Glomerular visceral epithelial cell (primary cell): ENCODE data around the gene UGT1A6.
"Not testable (repeated sequence)": the region's sequence is repeated elsewhere in the genome, so short reads cannot be mapped to it uniquely, and the experiment has no call there.

ENCODE experiments used
- DNase-seq: peaks from one replicate; pipeline ENCODE4 v3.0.0-alpha.2; 2016; ENCODE audit errors: extremely low spot score

The UGT1A6 gene

DNA sequence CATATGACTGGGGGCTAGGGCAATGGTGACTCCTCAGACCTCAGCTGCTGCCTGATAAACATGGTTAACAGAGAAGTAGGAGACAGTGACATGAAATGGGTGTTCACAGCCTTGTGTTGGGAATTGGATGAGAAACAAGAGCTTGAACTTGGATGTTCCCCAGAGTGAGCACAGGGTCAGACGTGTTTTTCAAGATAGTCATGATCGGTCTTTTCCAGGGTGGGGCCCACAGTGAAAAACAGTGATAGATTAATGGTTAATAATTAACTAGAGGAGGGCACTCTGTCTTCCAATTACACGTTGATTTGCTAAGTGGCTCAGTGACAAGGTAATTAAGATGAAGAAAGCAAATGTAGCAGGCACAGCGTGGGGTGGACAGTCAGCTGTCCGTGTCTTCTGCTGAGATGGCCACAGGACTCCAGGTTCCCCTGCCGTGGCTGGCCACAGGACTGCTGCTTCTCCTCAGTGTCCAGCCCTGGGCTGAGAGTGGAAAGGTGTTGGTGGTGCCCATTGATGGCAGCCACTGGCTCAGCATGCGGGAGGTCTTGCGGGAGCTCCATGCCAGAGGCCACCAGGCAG lies 36.1 kb downstream of the UGT1A6 start, which contains the start of gene UGT1A3:
Gene UGT1A3 (plus strand): TSS at position 320 of the 579 bp plus-strand sequence. CDS start 85 bp downstream, at position 405.
- no peak for DNase-seq

DNA sequence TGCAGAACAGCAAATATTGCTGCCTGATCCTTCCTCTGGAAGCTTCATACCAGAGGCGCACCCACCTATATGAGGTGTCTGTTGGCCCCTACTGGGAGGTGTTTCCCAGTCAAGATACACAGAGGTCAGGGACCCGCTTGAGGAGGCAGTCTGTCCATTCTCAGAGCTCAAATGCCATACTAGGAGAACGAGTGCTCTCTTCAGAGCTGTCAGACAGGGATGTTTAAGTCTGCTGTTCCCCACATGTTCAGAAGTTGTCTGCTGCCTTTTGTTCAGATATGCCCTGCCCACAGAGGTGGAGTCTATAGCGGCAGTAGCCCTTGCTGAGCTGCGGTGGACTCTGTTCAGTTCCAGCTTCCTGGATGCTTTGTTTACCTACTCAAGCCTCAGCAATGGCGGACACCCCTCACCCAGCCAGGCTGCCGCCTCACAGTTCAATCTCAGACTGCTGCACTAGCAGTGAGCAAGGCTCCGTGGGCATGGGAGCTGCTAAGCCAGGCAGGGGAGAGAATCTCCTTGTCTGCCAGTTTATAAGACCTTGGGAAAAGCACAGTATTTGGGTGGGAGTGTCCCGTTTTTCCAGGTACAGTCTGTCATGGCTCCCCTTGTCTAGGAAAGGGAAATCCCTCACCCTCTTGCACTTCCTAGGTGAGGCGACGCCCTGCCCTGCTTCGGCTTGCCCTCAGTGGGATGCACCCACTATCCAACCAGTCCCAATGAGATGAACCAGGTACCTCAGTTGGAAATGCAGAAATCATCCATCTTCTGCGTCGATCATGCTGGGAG lies 44.4 kb downstream of the UGT1A6 start:
- not testable (repeated sequence) for DNase-seq

DNA sequence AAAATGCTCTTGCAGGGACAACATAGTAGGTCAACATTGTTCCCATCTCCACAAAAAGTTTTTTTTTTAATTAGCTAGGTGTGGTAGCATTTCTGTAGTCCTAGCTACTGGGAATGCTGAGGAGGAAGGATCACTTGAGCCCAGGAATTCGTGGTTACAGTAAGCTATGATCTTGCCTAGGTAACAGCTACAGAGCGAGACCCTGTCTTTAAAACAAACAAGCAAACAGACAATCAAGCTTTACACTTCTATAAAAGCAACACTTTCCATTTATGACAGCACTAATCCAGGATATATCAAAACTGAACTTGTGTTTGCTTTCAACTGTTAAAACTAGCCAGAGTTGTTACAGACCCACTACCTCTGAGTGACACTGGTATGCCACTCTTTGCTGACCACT lies 48.2 kb downstream of the UGT1A6 start:
- no peak for DNase-seq

DNA sequence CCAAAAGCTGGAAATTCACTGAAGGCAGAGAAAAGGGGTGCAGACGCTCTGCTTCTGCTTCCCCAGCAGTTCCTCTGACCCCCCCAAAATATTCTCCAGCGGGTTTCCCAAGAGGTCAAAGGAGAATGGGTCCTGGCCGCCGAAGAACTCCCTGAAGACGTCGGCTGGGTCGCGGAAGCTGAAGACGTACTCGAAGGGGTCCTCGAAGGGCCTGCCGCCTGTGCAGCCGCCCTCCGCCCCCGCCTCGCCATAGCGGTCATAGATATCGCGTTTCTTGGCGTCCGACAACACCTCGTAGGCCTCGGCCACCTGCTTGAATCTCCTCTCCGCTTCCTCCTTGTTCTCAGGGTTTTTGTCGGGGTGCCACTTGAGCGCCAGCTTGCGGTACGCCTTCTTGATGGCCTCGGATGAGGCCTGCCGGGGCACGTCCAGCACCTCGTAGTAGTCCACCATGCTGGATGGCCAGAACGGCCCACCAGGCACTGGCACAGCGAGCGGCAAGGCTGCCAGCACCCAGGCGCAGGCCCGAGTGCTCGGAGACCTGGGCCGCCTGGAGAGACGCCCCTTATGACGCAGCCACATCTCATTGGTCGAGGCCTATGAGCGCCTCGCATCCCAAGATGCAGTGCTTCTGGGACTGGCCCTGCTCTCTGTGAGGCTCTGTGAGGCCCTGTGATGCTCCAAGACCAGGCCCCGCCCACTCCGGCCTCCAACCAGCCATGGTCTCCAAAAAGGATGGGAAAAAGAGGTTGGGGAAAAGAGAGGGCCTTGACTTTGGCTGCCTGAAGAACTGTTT lies 51.0 kb downstream of the UGT1A6 start:
- no peak for DNase-seq

DNA sequence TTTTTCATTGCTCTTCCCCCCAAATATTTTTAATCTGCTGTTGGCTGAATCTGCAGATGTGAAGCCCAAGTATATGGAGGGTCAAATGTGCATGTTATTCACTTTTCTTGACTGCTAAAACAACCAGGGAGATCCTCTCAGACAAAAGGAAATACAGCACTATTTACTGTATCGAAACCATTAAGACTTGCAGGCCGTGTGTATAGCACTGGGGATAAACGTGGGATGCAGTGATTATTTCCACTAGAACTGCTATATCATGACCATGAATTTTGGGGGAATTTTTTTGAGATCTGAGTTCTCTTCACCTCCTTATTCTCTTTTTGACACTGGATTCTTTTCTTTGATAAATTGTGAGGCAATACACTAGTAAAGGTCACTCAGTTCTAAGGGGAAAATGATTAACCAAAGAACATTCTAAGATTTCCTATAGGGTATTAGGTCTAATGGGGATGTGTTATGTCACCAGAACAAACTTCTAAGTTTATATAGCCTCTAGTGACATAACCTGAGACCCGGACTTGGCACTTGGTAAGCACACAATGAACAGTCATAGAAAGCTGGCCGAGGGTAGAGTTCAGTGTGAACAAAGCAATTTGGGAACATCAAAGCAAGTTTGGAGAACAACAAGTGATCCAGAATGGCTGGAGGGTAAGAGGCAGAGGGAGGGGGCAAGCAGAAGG lies 52.5 kb downstream of the UGT1A6 start:
- DNase-seq: no peak

DNA sequence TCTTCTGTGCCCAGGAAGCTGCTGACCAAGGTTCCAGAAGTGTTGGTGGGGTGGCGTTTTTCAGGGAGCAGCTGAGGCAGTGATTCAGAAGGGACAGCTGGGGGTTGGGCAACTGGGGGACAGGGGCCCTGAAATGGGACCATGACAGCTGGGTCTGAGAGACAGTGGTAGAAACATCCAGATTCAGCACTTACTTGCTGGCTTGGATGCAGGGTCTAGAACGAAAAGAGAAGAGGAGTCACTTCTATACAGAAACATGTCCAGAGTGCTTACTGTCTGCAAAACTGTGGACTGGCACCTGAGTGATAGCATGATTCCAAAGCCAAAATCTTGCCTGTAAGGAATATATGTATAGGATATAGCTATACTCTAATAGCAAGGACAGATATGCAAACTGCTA lies 53.1 kb downstream of the UGT1A6 start:
- DNase-seq: not testable (repeated sequence)

DNA sequence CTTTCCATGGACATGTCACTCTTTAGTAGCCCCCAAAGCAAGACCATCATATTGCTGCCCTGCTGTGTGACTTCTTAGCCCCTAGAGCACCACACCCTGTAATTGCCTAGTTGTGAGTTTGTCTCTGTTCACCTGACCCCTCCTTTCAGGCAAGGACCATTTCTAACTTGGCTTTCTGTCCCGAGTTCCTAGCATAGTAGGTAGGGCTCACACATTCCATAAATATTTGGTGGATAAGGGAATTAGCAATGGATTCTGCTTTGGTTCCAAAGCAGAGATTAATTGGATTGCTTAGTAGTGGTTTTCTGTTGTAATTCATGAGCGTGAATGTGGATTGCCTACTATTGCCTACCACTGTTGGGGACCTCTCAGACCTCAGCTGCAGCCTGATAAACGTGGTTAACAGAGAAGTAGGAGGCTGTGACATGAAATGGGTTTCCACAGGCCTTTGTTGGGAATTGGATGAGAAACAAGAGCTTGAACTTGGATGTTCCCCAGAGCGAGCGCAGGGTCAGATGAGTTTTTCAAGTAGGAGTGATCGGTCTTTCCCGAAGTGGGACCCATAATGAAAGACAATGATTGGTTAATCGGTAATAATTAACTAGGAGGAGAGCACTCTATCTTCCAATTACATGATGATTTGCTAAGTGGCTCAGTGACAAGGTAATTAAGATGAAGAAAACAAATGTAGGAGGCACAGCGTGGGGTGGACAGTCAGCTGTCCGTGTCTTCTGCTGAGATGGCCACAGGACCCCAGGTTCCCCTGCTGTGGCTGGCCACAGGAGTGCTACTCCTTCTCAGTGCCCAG lies 54.0 kb downstream of the UGT1A6 start:
- DNase-seq: no peak

DNA sequence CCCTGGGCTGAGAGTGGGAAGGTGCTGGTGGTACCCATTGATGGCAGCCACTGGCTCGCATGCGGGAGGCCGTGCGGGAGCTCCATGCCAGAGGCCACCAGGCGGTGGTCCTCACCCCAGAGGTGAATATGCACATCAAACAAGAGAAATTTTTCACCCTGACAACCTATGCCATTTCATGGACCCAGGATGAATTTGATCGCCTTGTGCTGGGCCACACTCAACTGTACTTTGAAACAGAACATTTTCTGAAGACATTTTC lies 54.5 kb downstream of the UGT1A6 start:
- DNase-seq: no peak

DNA sequence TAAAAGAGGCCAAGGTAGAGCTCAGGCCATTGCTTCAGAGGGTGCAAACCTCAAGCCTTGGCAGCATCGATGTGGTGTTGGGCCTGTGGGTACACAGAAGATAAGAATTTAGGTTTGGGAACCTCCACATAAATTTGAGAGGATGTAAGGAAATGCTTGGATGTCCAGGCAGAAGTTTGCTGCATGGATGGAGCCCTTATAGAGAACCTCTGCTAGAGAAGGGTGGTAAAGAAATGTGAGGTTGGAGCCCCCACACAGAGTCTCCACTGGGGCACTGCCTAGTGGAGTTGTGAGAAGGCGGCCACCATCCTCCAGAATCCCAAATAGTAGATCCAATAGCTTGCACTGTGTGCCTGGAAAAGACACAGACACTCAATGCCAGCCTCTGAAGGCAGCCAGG lies 58.0 kb downstream of the UGT1A6 start:
- DNase-seq: not testable (repeated sequence)

DNA sequence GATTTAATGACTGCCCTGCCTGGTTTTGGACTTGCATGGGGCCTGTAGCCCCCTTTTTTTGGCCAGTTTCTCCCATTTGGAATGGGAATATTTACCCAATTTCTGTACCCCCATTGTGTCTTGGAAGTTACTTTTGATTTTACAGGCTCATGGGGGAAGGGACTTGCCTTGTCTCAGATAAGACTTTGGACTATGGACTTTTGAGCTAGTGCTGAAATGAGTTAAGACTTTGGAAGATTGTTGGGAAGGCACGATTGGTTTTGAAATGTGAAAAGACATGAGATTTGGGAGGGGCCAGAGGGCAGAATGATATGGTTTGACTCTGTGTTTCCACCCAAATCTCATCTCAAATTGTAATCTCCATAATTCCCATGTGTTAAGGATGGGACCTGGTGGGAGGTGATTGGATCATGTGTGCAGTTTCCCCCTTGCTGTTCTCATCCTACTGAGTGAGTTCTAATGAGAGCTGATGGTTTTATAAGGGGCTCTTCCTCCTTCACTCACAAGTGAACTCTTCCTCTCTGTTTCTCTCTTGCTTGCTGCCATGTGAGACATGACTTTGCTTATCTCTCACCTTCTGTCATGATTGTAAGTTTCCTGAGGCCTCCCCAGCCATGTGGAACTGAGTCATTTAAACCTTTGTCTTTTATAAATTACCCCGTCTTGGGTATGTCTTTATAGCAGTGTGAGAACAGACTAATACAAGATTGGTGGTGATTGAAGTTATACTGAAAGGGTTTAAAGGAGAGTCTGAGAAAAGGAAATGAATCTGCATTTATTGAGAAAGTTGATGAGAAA lies 58.7 kb downstream of the UGT1A6 start:
- DNase-seq: not testable (repeated sequence)

DNA sequence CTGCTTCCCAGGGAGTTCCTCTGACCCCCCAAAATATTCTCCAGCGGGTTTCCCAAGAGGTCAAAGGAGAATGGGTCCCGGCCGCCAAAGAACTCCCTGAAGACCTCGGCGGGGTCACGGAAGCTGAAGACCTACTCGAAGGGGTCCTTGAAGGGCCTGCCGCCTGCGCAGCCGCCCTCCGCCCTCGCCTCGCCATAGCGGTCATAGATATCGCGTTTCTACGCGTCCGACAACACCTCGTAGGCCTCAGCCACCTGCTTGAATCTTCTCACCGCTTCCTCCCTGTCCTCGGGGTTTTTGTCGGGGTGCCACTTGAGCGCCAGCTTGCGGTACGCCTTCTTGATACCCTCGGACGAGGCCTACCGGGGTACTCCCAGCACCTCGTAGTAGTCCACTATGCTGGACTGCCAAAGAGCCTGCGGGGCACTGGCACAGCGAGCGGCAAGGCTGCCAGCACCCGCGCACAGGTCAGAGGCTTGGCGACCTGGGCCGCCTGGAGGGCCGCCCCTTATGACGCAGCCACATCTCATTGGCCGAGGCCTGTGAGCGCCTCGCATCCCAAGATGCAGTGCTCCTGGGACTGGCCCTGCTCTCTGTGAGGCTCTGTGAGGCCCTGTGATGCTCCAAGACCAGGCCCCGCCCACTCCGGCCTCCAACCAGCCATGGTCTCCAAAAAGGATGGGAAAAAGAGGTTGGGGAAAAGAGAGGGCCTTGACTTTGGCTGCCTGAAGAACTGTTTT lies 62.4 kb downstream of the UGT1A6 start:
- no peak for DNase-seq

DNA sequence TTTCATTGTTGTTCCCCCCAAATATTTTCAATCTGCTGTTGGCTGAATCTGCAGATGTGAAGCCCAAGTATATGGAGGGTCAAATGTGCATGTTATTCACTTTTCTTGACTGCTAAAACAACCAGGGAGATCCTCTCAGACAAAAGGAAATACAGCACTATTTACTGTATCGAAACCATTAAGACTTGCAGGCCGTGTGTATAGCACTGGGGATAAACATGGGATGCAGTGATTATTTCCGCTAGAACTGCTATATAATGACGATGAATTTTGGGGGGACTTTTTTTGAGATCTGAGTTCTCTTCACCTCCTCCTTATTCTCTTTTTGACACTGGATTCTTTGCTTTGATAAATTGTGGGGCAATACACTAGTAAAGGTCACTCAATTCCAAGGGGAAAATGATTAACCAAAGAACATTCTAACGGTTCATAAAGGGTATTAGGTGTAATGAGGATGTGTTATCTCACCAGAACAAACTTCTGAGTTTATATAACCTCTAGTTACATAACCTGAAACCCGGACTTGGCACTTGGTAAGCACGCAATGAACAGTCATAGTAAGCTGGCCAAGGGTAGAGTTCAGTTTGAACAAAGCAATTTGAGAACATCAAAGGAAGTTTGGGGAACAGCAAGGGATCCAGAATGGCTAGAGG lies 63.9 kb downstream of the UGT1A6 start:
- DNase-seq: no peak

DNA sequence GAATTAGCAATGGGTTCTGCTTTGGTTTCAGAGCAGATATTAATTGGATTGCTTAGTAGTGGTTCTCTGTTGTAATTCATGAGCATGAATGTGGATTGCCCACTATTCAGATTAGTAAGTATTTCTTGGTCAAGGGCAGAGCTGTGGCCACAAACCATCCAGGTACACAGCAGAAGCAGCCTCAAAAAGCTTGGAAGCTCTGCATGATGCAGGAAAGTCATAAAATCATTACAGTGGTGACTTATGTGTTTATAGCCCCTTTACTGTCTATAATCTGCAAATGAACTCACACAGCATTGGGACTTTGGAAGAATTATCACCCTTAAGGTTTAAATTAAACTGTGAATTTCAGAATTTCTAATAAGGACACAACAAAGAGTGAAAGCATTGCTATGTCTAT lies 65.5 kb downstream of the UGT1A6 start:
- DNase-seq: no peak

DNA sequence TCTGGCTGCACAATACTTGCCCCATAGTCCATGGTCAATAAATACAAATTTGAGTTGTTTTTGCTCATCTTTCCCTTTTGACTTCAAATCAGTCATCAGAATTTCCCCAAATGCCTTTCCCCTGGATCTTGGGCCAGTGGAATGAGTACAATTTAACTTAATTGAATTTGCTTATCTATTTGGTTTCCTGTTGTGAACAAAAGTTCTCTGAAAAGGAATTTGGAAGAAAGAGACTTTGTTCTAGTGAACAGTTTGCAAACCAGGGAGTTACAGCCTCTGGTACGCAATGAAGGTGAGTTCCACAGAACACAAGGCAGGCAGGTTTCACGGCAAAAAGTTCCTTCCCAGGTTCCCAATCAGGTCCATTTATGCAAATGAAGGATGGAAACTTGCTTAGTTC lies 66.2 kb downstream of the UGT1A6 start:
- no peak for DNase-seq

DNA sequence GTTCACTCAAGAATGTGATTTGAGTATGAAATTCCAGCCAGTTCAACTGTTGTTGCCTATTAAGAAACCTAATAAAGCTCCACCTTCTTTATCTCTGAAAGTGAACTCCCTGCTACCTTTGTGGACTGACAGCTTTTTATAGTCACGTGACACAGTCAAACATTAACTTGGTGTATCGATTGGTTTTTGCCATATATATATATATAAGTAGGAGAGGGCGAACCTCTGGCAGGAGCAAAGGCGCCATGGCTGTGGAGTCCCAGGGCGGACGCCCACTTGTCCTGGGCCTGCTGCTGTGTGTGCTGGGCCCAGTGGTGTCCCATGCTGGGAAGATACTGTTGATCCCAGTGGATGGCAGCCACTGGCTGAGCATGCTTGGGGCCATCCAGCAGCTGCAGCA lies 67.4 kb downstream of the UGT1A6 start, which contains the start of gene UGT1A1:
Gene UGT1A1 (plus strand): TSS at position 228 of the 400 bp plus-strand sequence. CDS start 18 bp downstream, at position 246.
- DNase-seq: no peak

DNA sequence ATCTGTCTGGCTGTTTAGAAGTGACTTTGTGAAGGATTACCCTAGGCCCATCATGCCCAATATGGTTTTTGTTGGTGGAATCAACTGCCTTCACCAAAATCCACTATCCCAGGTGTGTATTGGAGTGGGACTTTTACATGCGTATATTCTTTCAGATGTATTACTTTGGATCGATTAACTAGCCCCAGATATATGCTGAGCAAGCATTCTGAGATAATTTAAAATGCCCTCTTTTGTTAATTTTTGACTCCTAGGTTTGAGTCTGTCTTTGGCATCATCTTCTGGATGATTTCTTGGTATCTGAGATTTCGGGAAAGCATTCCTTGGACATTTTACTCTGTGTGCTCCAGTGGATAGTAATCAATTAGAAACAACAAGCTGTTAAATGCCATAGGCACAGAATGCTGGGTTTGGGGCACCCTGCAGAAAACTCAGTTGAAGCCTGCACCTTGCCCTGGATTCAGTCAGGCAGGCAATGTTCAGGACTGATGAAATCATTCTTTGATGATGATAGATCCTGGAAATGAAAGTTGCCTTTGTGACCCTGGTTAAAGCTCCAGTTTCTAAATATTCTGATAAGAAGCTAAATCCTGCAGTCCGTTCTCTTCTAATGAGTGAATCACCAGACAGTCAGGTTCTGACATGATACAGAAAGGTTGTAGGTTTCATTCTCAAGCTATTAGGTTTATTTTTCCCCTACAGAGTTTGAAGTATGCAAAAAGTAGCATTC lies 68.5 kb downstream of the UGT1A6 start:
- no peak for DNase-seq

DNA sequence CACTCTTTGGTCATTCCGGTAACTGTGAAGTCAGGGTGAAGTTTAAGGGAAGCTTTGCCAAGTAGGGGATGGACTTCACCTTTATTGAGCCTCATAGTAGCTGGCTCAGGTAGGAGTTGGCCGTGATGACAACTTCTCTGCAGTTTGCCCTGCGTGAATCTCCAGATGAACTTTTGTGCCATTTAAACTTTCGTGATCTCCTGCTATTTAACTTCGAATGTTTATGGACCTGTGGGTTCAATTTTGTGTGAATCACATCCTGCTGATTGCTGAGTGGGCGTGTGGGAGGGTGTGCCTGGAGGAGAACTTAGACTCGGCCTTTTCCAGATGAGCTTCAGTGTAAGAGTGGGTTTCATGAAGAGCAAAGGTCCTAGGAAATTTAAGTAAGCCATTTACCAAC lies 71.6 kb downstream of the UGT1A6 start:
- peak; percentile 36 for DNase-seq

DNA sequence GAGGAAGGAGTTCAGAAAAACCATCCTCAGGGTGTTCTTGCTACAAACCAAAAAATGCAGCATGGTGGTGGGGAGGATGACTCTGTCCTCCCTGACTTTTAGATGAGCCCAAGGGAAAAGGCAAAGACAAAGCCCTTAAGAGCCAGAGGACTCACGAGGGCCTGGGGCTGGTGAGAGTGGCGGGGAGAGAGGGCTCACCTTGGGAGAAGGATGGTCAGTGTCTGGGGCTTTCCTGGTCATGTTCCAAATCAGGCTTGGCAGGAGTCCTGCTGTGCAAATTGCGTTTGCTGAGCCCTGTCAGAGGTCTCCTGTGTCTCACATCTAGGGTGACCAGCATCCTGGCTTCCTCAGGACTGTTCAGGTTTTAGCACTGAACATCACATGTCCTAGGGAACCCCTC lies 72.1 kb downstream of the UGT1A6 start:
- DNase-seq: no peak

DNA sequence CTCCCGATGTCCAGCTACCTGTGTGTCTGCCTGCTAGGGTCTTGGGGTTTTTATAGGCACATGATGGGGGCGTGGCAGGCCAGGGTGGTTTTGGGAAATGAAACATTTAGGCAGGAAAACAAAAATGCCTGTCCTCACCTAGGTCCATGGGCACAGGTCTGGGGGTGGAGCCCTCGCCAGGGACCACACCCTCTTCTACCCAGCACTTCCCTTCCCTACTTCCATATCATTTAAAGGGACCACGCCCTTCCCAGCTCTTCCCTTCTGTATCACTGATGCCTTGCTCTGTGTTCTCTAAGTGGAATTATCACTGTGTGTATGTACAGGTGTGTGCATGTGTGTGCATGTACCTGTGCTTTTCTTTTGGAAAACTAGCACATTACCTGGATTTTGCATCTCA lies 73.7 kb downstream of the UGT1A6 start:
- no peak for DNase-seq
